A549 treated with AZD9567 at 1 μM for 4 hours (cell line): Measurements from ENCODE around the gene OR1B1. TPM values are rescaled to one million over a fixed set of nuclear protein-coding genes. Genes with fewer than 3 reads are reported as not detected.

Experiments
- total RNA-seq: library from RNA; stranded (reverse); fragments of 200-300 nt; extraction: Qiagen RNA extraction; gene quantifications from 5 replicates; pipeline ENCODE4 v1.2.3, GENCODE V29; 2022; ENCODE audit not compliant: insufficient read depth

OR1B1 gene
- not detected in 5 replicates for total RNA-seq

DNA sequence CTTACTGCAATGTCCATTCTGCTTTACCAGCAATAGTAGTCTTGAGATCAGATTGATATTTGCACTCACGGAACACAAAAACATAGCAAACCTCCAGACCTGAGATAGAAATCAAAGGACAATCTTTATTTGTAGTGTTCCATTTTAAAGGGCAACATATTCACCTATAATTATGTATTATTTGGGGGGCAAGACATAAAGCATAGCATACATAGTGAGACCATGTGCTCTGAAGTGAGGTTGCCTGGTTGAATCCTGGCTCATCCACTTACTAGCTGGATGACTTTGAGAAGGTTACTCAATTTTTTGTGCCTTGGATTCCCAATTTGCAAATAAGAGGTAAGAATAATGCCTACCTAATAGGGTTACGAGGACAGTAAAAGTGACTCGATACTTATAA is at the start of gene OR1B1:
Gene OR1B1, minus strand, starts transcription at position 101 of the 400 bp plus-strand sequence.

DNA sequence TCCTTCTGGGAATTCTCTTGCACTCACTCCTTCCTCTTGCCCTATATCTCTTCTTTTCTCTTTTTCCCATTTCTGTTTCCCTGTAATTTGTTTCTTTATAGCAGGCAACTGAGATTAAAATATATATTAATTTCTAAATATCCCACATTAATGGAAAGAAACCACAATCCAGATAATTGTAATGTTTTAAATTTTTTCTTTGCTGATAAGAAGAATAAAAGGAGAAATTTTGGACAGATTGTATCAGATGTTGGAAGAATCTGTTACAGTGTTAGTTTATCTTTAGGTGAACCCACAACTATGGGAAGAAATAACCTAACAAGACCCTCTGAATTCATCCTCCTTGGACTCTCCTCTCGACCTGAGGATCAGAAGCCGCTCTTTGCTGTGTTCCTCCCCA is 4.0 kb upstream of the OR1B1 start, which contains the start of gene OR1L1:
Gene OR1L1, plus strand, starts transcription at position 301 of the 400 bp plus-strand sequence. Its CDS starts 0 bp downstream, at position 301.

DNA sequence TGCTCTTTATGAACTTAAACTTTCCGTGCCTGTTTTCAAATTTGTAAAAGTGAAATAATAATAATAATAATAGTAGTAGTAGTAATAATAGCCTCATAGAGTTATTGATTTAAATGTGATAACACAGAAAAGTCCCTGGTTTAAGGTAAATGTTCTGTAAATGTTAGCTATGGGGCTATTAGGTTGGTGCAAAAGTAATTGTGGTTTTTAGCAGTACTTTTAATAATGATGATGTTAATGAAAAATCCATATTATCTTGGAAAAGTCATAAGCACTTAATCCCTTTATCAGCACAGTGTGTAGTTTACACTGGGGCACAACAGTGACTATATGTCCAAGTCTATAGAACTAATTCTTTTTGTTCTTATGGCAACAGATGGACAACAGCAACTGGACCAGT is 43.1 kb downstream of the OR1B1 start, which contains the start of gene OR1Q1:
Gene OR1Q1, plus strand, starts transcription at position 377 of the 400 bp plus-strand sequence. Its CDS starts 0 bp downstream, at position 377.

DNA sequence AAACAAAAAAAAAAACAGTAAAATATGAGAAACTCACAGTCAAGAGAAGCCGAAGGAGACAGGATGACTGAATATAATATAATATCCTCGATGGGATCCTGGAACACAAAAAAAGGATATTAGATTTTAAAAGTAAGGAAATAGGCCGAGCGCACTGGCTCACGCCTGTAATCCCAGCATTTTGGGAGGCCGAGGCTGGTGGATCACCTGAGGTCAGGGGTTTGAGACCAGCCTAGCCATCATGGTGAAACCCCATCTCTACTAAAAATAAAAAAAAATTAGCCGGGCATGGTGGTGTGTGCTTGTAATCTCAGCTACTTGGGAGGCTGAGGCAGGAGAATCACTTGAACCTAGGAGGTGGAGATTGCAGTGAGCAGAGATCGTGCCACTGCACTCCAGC is 74.1 kb downstream of the OR1B1 start, which contains the start of gene OR1L8:
Gene OR1L8, minus strand, starts transcription at position 101 of the 400 bp plus-strand sequence. CDS start 14,907 bp downstream, outside the sequence.

Other genes starting within 250 kb of the OR1B1 start
- not detected in 5 replicates for gene OR1J1, start 179.7 kb downstream of the OR1B1 start, total RNA-seq
- not detected in 5 replicates for gene OR1J2, start 146.8 kb downstream of the OR1B1 start, total RNA-seq
- gene OR1J4, start 138.5 kb downstream of the OR1B1 start, total RNA-seq = 0.09 to 0.14 TPM (median 0.12 TPM) in 3 of 5 replicates, not detected in the others
- not detected in 5 replicates for gene OR1N1, start 130.3 kb downstream of the OR1B1 start, total RNA-seq
- not detected in 5 replicates for gene OR1N2, start 104.5 kb downstream of the OR1B1 start, total RNA-seq
- not detected in 5 replicates for gene OR1L8, start 74.2 kb downstream of the OR1B1 start, total RNA-seq
- gene OR1Q1, start 42.9 kb downstream of the OR1B1 start, total RNA-seq = 0.11 TPM in 1 of 5 replicates, not detected in the others
- not detected in 5 replicates for gene OR1L1, start 4.1 kb upstream of the OR1B1 start, total RNA-seq
- gene OR1L3, start 17.5 kb upstream of the OR1B1 start, total RNA-seq = not detected in 5 replicates
- not detected in 5 replicates for gene OR1L4, start 66.4 kb upstream of the OR1B1 start, total RNA-seq
- gene OR1L6, start 84.7 kb upstream of the OR1B1 start, total RNA-seq = not detected in 5 replicates
- gene OR5C1, start 131.3 kb upstream of the OR1B1 start, total RNA-seq = not detected in 5 replicates
- gene OR1K1, start 142.5 kb upstream of the OR1B1 start, total RNA-seq = not detected in 5 replicates
- gene PDCL, start 171.0 kb upstream of the OR1B1 start, total RNA-seq = 15.2 to 16.8 TPM (median 16.7 TPM) in 5 replicates
- 17.0 to 27.1 TPM (median 21.9 TPM) in 5 replicates for gene RC3H2, start 247.7 kb upstream of the OR1B1 start, total RNA-seq